Spinal cord (tissue), 10 donors: ENCODE measurements around the gene C13orf46. TPM values are rescaled to one million over a fixed set of nuclear protein-coding genes. Genes with fewer than 3 reads are reported as not detected.

Experiments used
- DNase-seq, 6 donors: peaks; one replicate each; pipeline versions ENCODE4 v3.0.0 to v3.0.0-alpha.2; 2013 to 2015; ENCODE audit warnings: low spot score in 6 of 6, low read depth in 4 of 6
- H3K27ac ChIP-seq: one replicate; pipeline ENCODE4 v1.5.1; 2013; ENCODE audit warnings: low read depth, low read length, control low read depth
- H3K27me3 ChIP-seq: one replicate; pipeline ENCODE4 v1.6.1; 2013; ENCODE audit warnings: low read length; ENCODE audit not compliant: control insufficient read depth, insufficient read depth
- H3K36me3 ChIP-seq: one replicate; pipeline ENCODE4 v1.6.1; 2013; ENCODE audit warnings: low read length; ENCODE audit not compliant: control insufficient read depth, insufficient read depth
- H3K4me1 ChIP-seq: one replicate; pipeline ENCODE4 v1.6.1; 2013; ENCODE audit warnings: low read length; ENCODE audit not compliant: control insufficient read depth, insufficient read depth
- H3K4me3 ChIP-seq: one replicate; pipeline ENCODE4 v1.5.1; 2013; ENCODE audit warnings: low read depth, low read length, control low read depth
- H3K9me3 ChIP-seq: one replicate; pipeline ENCODE4 v1.6.1; 2013; ENCODE audit warnings: low read length; ENCODE audit not compliant: control insufficient read depth, insufficient read depth
- WGBS: methylation state at CpG from one replicate; pipeline ENCODE4 v1.1.5; 2013; ENCODE audit warnings: missing lambda C conversion rate; ENCODE audit not compliant: insufficient coverage; 5-methylcytosine and 5-hydroxymethylcytosine counted together
- polyA plus RNA-seq, 2 donors: library from polyadenylated mRNA; unstranded; fragments of 120-200 nt; gene quantifications; one replicate each; pipeline ENCODE4 v1.2.1, GENCODE V29; 2013; ENCODE audit not compliant: insufficient read length in 2 of 2
- total RNA-seq, 2 donors: library from RNA; depleted of rRNA in 1 of 2; stranded (reverse); fragments of 120-200 nt in 1 of 2; fragments of >200 nt in 1 of 2; gene quantifications; one replicate each; pipeline versions ENCODE4 v1.2.3 to v1.2.4, GENCODE V29; 2013 to 2014
- donor health status: healthy.

Gene C13orf46
- total and polyA plus RNA-seq, 4 donors, result 0.20 to 1.1 (median 0.62) TPM

DNA sequence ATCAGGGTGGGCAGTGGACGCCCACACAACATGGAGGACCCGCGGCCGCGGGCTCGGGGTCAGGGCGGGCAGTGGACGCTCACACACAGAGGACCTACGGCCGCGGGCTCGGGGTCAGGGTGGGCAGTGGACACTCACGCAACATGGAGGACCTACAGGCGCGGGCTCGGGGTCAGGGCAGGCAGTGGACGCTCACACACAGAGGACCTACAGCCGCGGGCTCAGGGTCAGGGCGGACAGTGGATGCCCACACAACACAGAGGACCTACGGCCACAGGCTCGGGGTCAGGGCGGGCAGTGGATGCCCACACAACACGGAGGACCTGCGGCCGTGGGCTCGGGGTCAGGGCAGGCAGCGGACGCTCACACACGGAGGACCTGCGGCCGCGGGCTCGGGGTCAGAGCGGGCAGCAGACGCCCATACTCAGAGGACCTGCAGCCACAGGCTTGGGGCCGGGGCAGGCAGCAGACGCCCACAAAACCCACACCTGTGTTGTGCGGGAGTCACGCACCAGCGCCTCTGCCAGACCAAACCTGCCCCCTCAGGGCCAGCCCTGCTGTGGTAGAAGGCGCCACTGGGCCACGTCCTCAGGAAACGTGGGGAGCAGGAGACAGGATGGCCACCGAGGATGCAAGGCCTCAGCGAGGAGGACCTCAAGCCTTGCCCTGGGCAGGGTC lies 27.6 kb upstream of the C13orf46 start:
- H3K4me3 ChIP-seq, result no peak overlapping the region
- no peak overlapping the region for H3K27ac ChIP-seq
- H3K36me3 ChIP-seq, result peaks cover 75% of the 10 kb centered on the region
- H3K4me1 ChIP-seq, result peaks cover 9% of the 10 kb centered on the region
- WGBS, result 93% methylated on average over 46 of the region's 46 CpGs
- no peak for DNase-seq
- no peaks in the 10 kb centered on the region for H3K27me3 ChIP-seq
- no peaks in the 10 kb centered on the region for H3K9me3 ChIP-seq

DNA sequence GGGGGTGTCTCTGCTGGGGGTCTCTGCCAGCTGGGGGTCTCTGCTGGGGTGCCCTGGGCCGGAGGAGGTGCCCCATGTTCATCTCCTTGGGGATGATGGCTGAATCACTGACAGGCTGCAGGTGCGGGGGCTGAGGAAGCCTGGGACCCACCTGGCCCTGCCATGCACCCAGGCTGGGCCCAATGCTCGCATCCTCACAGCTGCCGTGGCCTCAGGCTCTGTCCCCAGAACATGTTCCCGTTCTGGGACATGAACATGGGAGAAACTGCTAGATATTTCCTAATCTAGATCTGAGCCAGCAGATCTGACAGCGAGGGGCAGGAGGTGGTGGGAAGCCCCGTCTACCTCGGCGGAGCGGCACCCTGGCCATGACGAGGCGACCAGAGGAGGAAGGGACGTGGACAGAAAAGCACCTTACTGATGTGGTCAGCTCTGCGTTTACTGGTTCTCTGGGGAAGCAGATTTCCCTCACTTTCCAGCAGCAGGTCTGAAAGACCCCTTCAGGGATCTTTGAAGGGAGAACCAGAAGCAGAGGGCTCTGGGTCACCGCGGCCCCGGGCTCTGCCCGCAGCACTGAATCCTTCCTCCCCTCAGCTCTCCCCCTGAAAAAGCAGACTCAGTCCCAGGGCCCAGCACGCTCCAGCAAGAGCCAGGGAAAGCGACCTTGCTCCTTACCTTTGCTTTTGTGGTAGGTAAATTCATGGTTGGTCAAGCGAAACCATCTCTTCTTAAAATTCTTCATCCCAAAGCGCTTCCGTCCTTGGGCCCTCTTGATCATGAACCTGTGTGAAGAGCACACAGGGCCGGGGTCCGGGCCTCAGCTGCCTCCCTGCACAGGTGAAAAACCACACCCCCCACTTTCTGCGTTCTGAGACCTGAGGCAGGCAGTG lies 26.5 kb upstream of the C13orf46 start:
- Histone ChIP-seq H3K27ac (no peak overlapping the region), H3K4me3 (no peak overlapping the region), H3K9me3 (no peaks in the 10 kb centered on the region), H3K4me1 (peaks cover 9% of the 10 kb centered on the region), H3K36me3 (peaks cover 81% of the 10 kb centered on the region), H3K27me3 (no peaks in the 10 kb centered on the region)
- 97% methylated on average over 21 of the region's 26 CpGs for WGBS
- DNase-seq, result no peak

DNA sequence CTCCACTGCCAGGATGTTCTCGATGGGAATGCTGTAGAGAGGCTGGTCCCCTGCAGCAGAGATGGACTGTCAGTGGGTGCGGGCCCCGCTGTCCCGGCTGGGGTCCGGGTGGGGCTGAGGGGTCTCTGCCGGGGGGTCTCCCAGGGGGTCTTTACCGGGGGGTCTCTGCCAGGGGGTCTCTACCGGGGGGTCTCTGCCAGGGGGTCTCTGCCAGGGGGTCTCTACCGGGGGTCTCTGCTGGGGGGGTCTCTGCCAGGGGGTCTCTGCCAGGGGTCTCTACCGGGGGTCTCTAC lies 25.7 kb upstream of the C13orf46 start:
- Histone ChIP-seq H3K36me3 (peaks cover 82% of the 10 kb centered on the region), H3K9me3 (no peaks in the 10 kb centered on the region), H3K4me3 (no peak overlapping the region), H3K27ac (no peak overlapping the region), H3K27me3 (no peaks in the 10 kb centered on the region), H3K4me1 (peaks cover 13% of the 10 kb centered on the region)
- no peak for DNase-seq
- no CpG with 5 or more reads among the region's 10 CpGs for WGBS

DNA sequence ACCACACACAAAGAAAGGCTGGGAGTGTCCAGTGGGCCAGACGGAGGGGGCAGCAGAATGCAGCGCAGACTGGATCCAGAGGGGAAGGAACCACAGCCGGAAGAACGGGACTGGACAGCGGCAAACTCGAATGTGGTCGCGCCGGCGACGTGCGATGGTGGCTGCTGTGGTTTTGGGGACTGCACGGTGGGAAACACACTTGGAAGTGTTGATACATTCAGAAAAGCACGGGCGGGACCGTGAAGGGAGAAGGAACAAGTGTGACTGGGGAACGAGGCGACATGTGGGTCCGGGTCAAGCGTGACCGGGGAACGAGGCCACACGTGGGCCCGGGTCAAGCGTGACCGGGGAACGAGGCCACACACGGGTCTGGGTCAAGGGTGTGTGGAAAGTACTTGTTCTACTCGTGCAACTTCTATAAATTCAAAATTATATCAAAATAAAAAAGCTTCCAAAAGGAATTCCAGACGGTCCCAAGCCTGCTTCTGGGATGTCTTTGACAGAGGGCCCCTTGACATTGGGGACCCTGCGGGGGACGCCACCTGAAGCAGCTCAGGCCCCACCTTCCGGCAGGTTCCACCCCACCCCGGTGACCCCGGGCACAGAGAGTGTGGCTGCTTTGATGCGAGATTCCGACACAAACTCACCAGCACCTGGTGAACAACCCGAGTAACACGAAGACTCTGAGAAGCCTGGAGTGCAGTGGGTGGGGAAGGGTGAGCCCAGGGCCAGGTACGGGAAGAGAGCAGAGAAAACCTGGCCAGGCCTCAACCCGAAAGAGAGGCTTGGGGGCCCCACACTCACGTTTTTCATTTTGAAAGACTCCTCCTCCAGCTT lies 25.1 kb upstream of the C13orf46 start:
- Histone ChIP-seq H3K9me3 (no peaks in the 10 kb centered on the region), H3K36me3 (peaks cover 85% of the 10 kb centered on the region), H3K27me3 (no peaks in the 10 kb centered on the region), H3K27ac (no peak overlapping the region), H3K4me1 (peaks cover 13% of the 10 kb centered on the region), H3K4me3 (no peak overlapping the region)
- no peak for DNase-seq
- WGBS, result 93% methylated on average over 26 of the region's 42 CpGs

DNA sequence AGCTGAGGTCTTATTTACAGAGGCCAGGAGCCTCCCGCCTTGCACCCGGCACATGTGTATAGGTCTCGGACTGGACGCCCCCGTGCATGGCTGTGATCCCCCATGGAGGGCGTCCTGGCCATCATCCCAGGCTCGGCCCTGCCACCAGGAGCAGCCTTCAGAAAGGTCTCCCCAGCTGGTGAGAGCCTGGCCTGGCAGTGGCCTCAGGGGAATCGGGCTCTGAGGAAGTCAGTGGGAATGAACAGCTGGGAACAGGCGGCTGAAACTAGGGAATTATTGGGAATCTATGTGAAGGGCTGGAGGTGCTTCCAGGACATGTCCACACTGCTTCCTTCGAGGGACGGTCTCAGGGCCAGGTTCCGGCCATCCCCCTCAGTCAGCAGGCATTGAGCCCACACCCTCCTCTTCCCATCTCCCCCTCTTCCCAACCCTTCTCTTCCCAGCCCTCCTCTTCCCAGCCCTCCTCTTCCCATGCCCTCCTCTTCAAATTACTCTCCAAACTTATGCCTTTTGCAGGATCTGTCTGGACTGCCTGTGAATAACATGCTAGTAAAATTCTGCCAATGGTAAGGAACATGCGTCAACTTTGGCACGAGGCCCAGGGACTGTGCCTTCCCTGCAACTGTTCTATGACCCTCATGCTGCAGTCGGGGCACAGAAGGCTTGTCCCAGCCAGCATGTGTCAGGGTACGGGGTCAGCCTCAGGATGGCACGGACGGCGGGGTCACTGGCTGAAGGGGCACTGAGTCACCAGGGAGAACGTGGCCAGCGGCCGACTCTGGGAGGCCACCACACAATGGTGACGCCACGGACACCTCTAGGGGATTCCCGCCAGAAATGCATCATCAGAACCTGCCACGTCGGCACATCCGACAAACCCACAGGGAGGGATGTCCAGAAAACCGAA lies 24.2 kb upstream of the C13orf46 start:
- Histone ChIP-seq H3K27ac (no peak overlapping the region), H3K9me3 (no peaks in the 10 kb centered on the region), H3K4me1 (peaks cover 13% of the 10 kb centered on the region), H3K27me3 (no peaks in the 10 kb centered on the region), H3K4me3 (no peak overlapping the region), H3K36me3 (peaks cover 85% of the 10 kb centered on the region)
- peak in 2 of 6 donors; percentile 29 to 66 for DNase-seq
- WGBS, result 86% methylated on average over 27 of the region's 29 CpGs

DNA sequence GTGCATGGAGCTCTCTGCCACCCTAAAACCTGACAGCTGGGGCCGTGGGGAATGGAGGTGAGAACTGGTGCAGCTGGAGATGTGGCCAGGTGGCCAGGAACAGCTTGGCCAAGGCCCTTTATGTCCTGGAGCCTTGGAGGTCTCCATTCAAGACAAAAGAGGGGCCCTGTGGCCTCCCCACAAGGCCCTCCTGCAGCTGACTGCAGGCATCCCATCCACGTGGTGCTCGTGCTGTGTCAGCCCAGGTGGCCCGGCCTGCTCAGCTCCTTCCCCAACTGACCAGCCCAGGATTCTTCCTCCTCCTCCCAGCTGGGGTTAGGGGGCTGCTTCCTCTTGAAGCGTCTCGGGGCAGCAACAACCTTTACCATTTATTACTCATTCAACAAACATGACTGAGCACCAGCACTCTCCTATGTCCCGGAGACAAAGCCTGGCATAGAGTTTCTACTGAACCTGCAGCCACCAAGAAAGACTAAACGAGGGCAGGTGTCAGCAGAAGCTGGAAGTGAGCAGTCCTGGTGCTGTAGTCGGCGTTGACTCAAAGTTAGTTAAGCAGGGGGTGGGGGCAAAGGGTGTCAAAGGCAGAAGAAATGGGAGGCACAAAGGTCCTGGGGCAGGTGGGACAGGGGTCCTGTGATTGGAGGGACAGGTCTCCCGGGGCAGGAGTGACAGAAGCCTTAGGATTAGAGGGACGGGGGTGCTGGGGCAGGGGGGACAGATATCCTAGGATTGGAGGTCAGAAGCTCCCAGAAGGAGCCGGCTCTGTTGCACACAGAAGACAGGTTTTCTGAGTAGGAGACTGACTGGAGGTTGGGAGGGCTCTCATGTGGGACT lies 23.3 kb upstream of the C13orf46 start:
- no peak for DNase-seq
- Histone ChIP-seq H3K27ac (no peak overlapping the region), H3K4me1 (peaks cover 13% of the 10 kb centered on the region), H3K9me3 (no peaks in the 10 kb centered on the region), H3K4me3 (no peak overlapping the region), H3K36me3 (peaks cover 82% of the 10 kb centered on the region), H3K27me3 (no peaks in the 10 kb centered on the region)
- 84% methylated on average over 12 of the region's 13 CpGs for WGBS

DNA sequence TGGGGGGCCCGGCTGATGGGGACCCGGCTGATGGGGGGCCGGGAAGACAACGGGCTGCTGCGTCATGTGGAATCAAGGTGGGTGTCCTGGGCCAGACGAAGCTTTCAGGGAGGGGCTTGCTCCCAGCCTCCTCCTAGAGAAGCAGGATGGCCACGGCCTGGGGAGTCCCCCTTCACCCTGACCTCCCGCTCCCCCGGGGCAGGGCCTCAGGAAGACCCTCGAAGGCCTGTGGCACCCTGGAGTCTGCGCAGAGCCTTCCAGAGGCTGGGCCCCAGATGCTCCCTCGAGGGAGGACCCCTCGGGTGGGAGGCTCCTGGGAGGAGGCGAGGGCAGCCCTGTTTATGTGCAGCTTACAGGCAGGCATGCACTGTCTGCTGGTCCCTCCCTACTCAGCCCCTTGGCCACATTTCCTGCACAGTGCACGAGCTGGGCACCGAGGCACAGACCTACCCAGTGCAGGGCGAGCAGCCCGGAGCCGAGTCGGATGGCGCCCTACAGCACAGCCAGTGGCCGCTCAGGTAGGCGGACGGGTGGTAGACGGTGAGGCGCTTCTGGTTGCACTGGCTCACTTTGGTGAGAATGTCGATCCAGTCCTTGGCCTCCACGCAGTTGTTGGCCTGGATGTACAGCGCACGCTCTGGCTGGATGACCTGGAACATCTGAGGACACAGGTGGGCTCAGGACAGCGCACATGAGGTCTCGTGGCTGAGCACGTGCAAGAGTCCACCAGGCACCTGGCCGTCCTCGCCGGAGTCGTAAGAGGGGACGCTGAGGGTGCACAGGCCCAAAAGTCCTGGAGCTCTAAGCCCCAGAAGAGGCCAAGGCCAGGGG lies 22.4 kb upstream of the C13orf46 start:
- no peaks in the 10 kb centered on the region for H3K27me3 ChIP-seq
- H3K4me1 ChIP-seq, result peaks cover 13% of the 10 kb centered on the region
- no peaks in the 10 kb centered on the region for H3K9me3 ChIP-seq
- DNase-seq, result no peak
- WGBS, result 94% methylated on average over 38 of the region's 38 CpGs
- H3K4me3 ChIP-seq, result no peak overlapping the region
- no peak overlapping the region for H3K27ac ChIP-seq
- peaks cover 78% of the 10 kb centered on the region for H3K36me3 ChIP-seq

DNA sequence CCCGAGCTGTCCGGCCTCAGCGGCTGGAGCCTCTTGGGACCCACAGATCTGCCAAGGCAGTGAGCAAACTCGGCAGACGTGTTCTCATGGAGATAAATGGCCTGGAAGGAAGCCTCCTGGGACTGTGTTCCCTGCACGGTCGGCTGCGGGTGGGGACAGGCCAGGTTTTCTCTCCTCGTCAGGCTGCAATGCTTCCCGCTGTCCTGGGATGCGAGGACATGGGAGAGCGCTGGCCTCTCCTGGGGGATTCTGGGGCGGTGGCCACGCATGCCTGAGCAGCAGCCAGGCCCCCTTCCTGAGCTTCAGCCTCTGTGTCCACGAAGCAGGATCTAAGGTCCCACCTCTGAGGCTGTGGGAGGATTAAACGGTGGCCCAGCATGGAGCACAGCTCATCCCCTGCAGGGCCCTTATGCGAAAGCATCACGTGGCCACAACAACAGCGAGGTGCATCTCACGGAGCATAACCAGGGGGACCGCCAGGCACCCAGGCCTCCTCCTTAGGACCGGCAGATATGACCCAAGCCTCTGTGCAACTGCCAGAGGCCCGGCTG lies 21.2 kb upstream of the C13orf46 start:
- H3K9me3 ChIP-seq, result no peaks in the 10 kb centered on the region
- WGBS, result 72% methylated on average over 23 of the region's 23 CpGs
- H3K27me3 ChIP-seq, result no peaks in the 10 kb centered on the region
- no peak overlapping the region for H3K27ac ChIP-seq
- no peak overlapping the region for H3K4me3 ChIP-seq
- peaks cover 78% of the 10 kb centered on the region for H3K36me3 ChIP-seq
- DNase-seq, result peak in 1 of 6 donors; percentile 27
- peaks cover 24% of the 10 kb centered on the region for H3K4me1 ChIP-seq
